ENCODE measurements around the gene GPS2.
A peak's percentile ranks its signal among the peaks of the same experiment; 100 is the strongest.
"Not testable (repeated sequence)": the region's sequence is repeated elsewhere in the genome, so short reads cannot be mapped to it uniquely, and the experiment has no call there.

Gene GPS2

DNA sequence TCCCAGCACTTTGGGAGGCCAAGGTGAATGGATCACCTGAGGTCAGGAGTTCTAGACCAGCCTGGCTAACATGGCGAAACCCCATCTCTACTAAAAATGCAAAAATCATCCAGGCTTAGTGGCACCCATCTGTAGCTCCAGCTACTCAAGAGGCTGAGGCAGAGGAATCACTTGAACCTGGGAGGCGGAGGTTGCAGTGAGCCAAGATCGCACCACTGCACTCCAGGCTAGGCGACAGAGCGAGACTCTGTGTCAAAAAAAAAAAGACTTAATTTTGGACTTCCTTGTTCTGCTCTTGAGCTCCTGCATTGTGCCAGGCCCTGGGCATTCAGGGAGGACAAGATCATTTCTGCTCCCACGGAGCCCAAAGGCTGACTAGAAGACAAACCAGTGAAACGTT lies 22.4 kb upstream of the GPS2 start:
- DNase-seq (ENCODE audit: low read depth in 2 of 2, low spot score in 1 of 2), result not testable (repeated sequence)

- peak; percentile 73 to 76 for DNase-seq (ENCODE audit: low read depth in 2 of 2, low spot score in 1 of 2)
These were observed 21.3 kb upstream of the GPS2 start, which contains the start of gene ACAP1 for GRCh38 chr17:7336240-7337175. Gene ACAP1, plus strand, starts transcription at chr17:7336529. Its CDS starts 206 bp downstream, at chr17:7336735.

- not testable (repeated sequence) for DNase-seq (ENCODE audit: low read depth in 2 of 2, low spot score in 1 of 2)
These were observed 20.6 kb upstream of the GPS2 start for GRCh38 chr17:7335765-7336164.

DNA sequence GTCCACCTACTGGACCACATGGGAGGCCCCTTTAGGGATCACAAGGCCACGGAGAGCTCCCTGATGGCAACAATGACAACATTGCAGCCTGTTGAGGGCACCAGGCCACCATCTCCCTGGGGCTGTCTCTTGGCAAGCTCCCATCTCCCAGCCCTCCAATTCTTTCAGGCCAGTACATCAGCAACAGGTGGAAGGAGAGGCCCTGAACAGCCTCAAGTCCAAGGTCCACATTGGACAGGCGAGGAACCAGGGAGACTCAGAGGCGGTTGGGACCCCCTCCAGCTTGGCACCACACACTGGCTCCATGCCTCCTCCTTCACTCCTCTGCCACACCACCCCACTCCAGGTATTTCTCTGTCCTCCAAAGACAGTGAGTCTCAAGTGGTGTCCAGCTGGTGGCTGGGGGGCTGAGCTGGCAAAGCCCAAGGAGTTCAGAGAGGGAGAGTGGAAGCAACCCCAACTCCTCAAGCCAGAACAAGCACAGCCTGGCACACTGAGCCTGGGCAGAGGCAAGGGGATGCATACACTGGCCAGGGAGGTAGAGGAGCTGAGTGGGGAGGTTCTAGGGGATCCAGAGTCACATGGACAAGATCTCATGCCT lies 19.9 kb upstream of the GPS2 start:
- no peak for DNase-seq (ENCODE audit: low read depth in 2 of 2, low spot score in 1 of 2)

DNA sequence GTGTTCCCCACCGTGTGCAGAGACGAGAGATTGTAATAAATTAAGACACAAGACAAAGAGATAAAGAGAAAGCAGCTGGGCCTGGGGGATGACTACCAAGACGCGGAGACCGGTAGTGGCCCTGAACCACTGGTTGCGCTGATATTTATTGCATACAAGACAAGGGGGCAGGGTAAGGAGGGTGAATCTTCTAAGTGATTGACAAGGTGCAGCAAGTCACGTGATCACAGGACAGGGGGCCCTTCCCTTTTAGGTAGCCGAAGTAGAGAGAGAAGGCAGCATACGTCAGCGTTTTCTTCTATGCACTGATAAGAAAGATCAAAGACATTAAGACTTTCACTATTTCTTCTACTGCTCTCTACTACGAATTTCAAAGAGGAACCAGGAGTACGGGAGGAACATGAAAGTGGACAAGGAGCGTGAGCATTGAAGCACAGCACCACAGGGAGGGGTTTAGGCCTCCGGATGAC lies 17.5 kb upstream of the GPS2 start:
- DNase-seq (ENCODE audit: low read depth in 2 of 2, low spot score in 1 of 2), result not testable (repeated sequence)

DNA sequence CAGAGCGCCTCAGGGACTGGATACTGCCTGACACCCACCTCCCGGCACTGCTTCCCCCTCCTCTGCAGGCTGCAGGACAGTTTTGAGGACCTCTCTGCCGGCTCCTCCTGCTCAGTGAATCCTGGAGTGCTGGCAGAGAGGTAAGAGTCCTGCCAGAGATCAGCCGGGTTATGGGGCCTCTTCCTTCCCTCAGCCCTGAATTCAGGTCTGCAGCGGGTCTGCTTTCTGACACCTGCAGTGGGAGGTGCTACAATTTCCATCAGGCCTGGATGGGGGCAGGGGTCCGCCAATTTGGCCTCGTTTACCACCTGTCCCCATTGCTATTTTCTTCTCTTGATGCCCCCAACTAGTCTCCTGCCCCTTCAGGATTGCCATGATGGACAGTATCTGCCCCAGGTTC lies 17.0 kb upstream of the GPS2 start:
- no peak for DNase-seq (ENCODE audit: low read depth in 2 of 2, low spot score in 1 of 2)

GRCh38 chr17:7330638-7331015 lies 15.5 kb upstream of the GPS2 start:
- no peak for DNase-seq (ENCODE audit: low read depth in 2 of 2, low spot score in 1 of 2)

- peak; percentile 52 to 54 for DNase-seq (ENCODE audit: low read depth in 2 of 2, low spot score in 1 of 2)
These were observed 15.0 kb upstream of the GPS2 start for GRCh38 chr17:7329997-7330637.

GRCh38 chr17:7329374-7329996 lies 14.3 kb upstream of the GPS2 start:
- peak; percentile 86 to 92 for DNase-seq (ENCODE audit: low read depth in 2 of 2, low spot score in 1 of 2)

DNA sequence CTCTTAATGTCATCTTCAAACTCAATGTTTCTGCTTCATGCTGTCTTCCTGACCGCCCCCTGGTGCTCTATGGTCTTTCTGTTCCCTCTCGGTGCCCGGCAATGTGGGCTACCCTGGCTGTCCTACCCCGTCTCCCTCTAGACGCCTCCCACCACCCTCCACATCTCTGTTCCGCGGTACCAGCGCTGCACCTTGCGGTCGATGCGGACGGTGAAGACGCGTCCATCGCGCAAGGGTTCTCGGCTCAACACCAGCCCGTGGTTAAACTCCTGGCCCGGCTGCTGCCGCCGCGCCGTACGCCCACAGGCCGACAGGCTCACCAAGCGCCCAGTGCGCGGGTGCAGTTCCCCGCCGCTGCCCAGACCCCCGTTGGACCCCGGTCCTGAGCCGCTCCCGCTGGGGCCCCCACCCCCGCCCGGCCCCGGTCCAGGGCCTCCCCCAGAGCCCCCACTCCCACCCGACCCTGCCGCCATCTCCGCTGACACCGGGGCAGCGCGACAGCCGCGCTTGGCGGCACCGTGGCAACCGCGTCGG lies 13.7 kb upstream of the GPS2 start, which contains the start of gene NEURL4:
NEURL4 (minus strand) TSS at position 496 of the 534 bp plus-strand sequence; CDS start at position 473, 23 bp downstream.
- no peak for DNase-seq (ENCODE audit: low read depth in 2 of 2, low spot score in 1 of 2)

DNA sequence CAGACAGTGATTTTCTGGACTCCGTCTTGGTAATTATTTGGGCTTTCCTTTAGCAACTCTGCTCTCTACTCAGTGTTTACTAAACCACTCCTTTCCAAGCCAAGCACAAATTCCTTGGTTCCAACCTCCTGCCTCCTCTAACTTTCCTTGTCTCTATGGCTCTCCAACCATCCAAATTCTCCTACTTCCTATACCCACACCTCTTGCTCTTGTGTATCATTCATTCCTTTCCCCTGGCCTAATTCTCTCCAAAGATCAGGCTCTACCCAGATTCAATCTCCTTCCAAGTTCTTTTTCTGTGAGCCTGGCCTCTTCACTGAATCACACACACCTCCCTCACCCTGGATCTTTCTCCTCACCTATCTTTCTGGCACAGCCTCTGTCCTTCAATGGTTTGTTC lies 12.8 kb upstream of the GPS2 start:
- DNase-seq (ENCODE audit: low read depth in 2 of 2, low spot score in 1 of 2), result no peak

- DNase-seq (ENCODE audit: low read depth in 2 of 2, low spot score in 1 of 2), result no peak
These were observed 12.3 kb upstream of the GPS2 start for GRCh38 chr17:7327501-7327900.

DNA sequence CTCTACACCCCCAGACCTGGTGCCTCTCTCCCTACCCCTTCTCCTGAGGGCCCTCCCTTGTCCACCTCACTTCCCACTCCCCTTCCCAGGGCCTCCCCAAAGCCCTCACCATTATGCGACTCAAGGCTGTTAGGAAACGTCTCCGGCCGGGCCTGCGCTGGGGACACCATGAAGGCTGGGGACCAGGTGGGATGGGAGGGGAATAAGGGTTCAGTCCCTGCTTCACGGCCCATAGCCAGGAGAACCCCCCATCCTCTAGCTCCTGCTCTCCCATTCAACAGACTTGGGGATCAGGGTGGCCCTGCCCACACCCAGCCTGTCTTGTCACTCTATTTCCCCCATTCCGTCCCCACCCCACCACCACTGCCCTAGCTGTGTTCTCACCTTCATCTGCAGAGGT lies 11.9 kb upstream of the GPS2 start:
- no peak for DNase-seq (ENCODE audit: low read depth in 2 of 2, low spot score in 1 of 2)

DNA sequence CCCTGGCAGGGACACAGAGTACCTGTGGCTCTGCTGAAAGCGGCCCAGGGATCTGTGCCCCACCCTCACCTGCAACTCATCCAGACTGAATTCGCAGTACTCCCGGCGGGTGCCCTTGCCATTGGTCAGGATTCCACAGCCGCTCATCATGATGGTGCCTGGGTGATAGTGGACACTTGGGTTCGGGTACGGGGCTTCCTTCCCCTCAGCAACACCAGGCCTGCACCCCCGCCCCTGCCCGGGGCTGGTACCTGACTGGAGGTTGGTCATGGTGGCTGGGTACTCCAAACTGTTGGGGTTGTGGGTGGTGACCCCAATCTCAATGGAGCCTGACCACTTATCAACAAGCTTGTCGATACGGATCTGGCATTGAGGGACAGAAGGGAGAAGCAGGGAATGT lies 11.0 kb upstream of the GPS2 start:
- DNase-seq (ENCODE audit: low read depth in 2 of 2, low spot score in 1 of 2), result no peak

- no peak for DNase-seq (ENCODE audit: low read depth in 2 of 2, low spot score in 1 of 2)
These were observed 9.9 kb upstream of the GPS2 start for GRCh38 chr17:7325031-7325528.

GRCh38 chr17:7324438-7324779 lies 9.2 kb upstream of the GPS2 start:
- no peak for DNase-seq (ENCODE audit: low read depth in 2 of 2, low spot score in 1 of 2)

- peak in 1 of 2 donors; percentile 41 for DNase-seq (ENCODE audit: low read depth in 2 of 2, low spot score in 1 of 2)
These were observed 8.7 kb upstream of the GPS2 start for GRCh38 chr17:7323731-7324437.

DNA sequence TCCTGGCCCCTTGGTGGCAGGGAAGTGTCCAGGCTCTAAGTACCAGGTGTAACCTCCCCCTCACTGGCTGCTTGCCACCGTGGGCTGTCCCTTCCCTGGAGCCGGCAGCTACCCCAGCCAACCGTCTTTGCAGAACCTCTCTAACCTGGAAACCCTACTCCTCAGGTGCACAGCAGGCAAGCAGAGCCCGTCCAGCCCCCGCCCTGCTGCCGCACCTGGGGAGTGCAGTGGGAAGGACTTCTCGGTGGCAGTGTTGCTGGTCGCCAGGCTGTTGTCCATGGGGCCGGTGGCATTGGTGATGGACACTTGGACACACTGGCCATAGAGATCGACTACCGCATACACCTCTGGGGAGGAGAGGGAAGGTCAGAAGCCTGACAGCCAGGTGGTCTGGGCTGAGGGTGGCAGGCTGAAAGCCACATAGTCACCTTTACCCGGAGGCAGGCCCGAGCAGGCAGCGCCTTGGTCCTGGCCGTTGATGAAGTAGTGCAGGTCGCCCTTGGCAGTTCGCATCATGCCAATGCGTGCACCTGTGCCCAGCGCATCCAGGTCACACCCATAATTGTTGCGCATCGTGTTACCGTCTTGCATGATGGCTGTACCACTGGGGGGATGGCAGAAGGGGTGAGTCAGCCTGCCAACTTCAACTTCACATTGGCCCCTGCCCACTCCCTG lies 7.5 kb upstream of the GPS2 start:
- no peak for DNase-seq (ENCODE audit: low read depth in 2 of 2, low spot score in 1 of 2)

DNA sequence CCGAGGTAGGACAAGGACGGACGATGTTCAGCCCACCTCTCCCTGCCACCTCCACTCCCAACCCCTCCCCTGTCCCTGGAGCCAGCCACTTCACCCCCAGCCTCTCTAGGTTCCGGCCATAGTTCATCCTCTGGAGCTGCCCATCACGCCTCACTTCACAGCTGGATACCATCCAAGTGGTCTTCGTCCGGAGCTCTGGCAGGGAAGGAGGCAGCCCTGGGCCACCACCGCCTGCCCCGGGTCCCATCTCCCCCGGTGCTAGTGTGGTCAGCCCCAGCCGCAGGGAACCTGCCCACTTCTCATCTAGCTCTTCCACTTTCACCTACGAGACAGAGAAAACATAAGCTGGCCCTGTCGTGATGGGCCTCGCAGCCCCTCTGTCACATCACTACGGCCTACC lies 6.3 kb upstream of the GPS2 start:
- no peak for DNase-seq (ENCODE audit: low read depth in 2 of 2, low spot score in 1 of 2)
